HG02870 (cell line): Measurements from ENCODE around the gene SESN3.
"Not testable (repeated sequence)": the region's sequence is repeated elsewhere in the genome, so short reads cannot be mapped to it uniquely, and the experiment has no call there.

Source experiments
- ATAC-seq: cut with Tn5 transposase; IDR thresholded peaks from one replicate; pipeline ENCODE4 v1.9.1; 2021; ENCODE audit warnings: mild to moderate bottlenecking, moderate library complexity; ENCODE audit not compliant: unreplicated experiment

SESN3 gene

GRCh38 chr11:95227060-95227459 is 3.9 kb downstream of the SESN3 start:
- not testable (repeated sequence) for ATAC-seq

- no peak for ATAC-seq
These were observed 8.2 kb downstream of the SESN3 start for GRCh38 chr11:95222817-95223216.

GRCh38 chr11:95219599-95219998 is 11.4 kb downstream of the SESN3 start:
- no peak for ATAC-seq

GRCh38 chr11:95218149-95218548 is 12.9 kb downstream of the SESN3 start:
- ATAC-seq = no peak

GRCh38 chr11:95212609-95213008 is 18.4 kb downstream of the SESN3 start:
- no peak for ATAC-seq

- not testable (repeated sequence) for ATAC-seq
These were observed 21.5 kb downstream of the SESN3 start for GRCh38 chr11:95209535-95209934.

- no peak for ATAC-seq
These were observed 30.1 kb downstream of the SESN3 start for GRCh38 chr11:95200781-95201457.

GRCh38 chr11:95195831-95196230 is 35.2 kb downstream of the SESN3 start:
- no peak for ATAC-seq

GRCh38 chr11:95193541-95193940 is 37.5 kb downstream of the SESN3 start:
- ATAC-seq = no peak

GRCh38 chr11:95192717-95193116 is 38.3 kb downstream of the SESN3 start:
- no peak for ATAC-seq

- no peak for ATAC-seq
These were observed 43.3 kb downstream of the SESN3 start for GRCh38 chr11:95187723-95188122.

- no peak for ATAC-seq
These were observed 48.6 kb downstream of the SESN3 start for GRCh38 chr11:95182397-95182796.

GRCh38 chr11:95175818-95176380 is 55.1 kb downstream of the SESN3 start:
- ATAC-seq = no peak

- ATAC-seq = no peak
These were observed 60.7 kb downstream of the SESN3 start for GRCh38 chr11:95170294-95170693.

- no peak for ATAC-seq
These were observed 64.2 kb downstream of the SESN3 start for GRCh38 chr11:95166781-95167180.

- no peak for ATAC-seq
These were observed 65.4 kb downstream of the SESN3 start for GRCh38 chr11:95165638-95166037.

GRCh38 chr11:95163106-95163505 is 67.9 kb downstream of the SESN3 start:
- ATAC-seq = no peak

- ATAC-seq = no peak
These were observed 69.8 kb downstream of the SESN3 start for GRCh38 chr11:95161248-95161647.

GRCh38 chr11:95157824-95158223 is 73.2 kb downstream of the SESN3 start:
- ATAC-seq = no peak

GRCh38 chr11:95156916-95157541 is 74.0 kb downstream of the SESN3 start:
- no peak for ATAC-seq

GRCh38 chr11:95156133-95156721 is 74.8 kb downstream of the SESN3 start:
- no peak for ATAC-seq

GRCh38 chr11:95155385-95155784 is 75.6 kb downstream of the SESN3 start:
- no peak for ATAC-seq
